K562 (cell line): Measurements from ENCODE around the gene TIMM44.

ENCODE experiments used
- CTCF ChIP-seq, 3 experiments: IDR thresholded peaks in 2 of 3; conservative IDR thresholded peaks in 1 of 3; 2 replicates each; pipeline ENCODE4 v1.5.1; 2011 to 2012; ENCODE audit warnings: low read length in 3 of 3, mild to moderate bottlenecking in 3 of 3, control low read depth in 2 of 3, improper control_type of control experiment in 1 of 3, inconsistent platforms in 1 of 3, low read depth in 1 of 3, mixed read lengths in 1 of 3, moderate library complexity in 1 of 3; ENCODE audit not compliant: insufficient read depth in 2 of 3
- ELK1 ChIP-seq: sonication (generic); formaldehyde crosslinking; IDR thresholded peaks from 2 replicates; pipeline ENCODE4 v1.8.1; 2022; ENCODE audit warnings: missing genetic modification reagents
- EP400 ChIP-seq: fragments of 450-650 bp; IDR thresholded peaks from 2 replicates; pipeline ENCODE4 v1.6.1; 2017; ENCODE audit warnings: antibody characterized with exemption, mild to moderate bottlenecking, moderate library complexity
- EZH2 ChIP-seq: IDR thresholded peaks from 2 replicates; pipeline ENCODE4 v1.6.1; 2012; ENCODE audit warnings: low read depth, mild to moderate bottlenecking, inconsistent platforms, low read length, borderline replicate concordance
- MXI1 ChIP-seq: IDR thresholded peaks from 2 replicates; pipeline ENCODE4 v1.6.1; 2011; ENCODE audit warnings: low read depth, mild to moderate bottlenecking, improper control_type of control experiment, low read length
- MYNN ChIP-seq, 2 experiments: sonication (generic); formaldehyde crosslinking in 1 of 2; IDR thresholded peaks; 2 replicates each; pipeline versions ENCODE4 v1.5.0 to v1.6.1; 2016 to 2020; ENCODE audit warnings: antibody characterized with exemption in 1 of 2, missing genetic modification reagents in 1 of 2
- POLR2AphosphoS2 ChIP-seq: IDR thresholded peaks from 2 replicates; pipeline ENCODE4 v1.6.1; 2012; ENCODE audit warnings: low read length, improper control_type of control experiment
- POLR2H ChIP-seq: IDR thresholded peaks from 2 replicates; pipeline ENCODE4 v1.6.1; 2016; ENCODE audit warnings: missing genetic modification characterization, low read depth, mild to moderate bottlenecking, control low read depth, missing compliant biosample characterization, moderate library complexity
- TF ChIP-seq, protein P1 (sequence below), 3 experiments: fragments of 200-800 bp in 1 of 3; fragments of 250-450 bp in 1 of 3; fragments of 450-650 bp in 1 of 3; sonication (Bioruptor Pico) in 1 of 3; sonication (Bioruptor generic) in 1 of 3; formaldehyde crosslinking in 1 of 3; IDR thresholded peaks; 2 replicates each; pipeline versions ENCODE4 v1.6.1 to v1.8.0; 2016 to 2022; ENCODE audit warnings: mild to moderate bottlenecking in 2 of 3, missing genetic modification characterization in 2 of 3, missing compliant biosample characterization in 1 of 3, moderate library complexity in 1 of 3

DNA sequence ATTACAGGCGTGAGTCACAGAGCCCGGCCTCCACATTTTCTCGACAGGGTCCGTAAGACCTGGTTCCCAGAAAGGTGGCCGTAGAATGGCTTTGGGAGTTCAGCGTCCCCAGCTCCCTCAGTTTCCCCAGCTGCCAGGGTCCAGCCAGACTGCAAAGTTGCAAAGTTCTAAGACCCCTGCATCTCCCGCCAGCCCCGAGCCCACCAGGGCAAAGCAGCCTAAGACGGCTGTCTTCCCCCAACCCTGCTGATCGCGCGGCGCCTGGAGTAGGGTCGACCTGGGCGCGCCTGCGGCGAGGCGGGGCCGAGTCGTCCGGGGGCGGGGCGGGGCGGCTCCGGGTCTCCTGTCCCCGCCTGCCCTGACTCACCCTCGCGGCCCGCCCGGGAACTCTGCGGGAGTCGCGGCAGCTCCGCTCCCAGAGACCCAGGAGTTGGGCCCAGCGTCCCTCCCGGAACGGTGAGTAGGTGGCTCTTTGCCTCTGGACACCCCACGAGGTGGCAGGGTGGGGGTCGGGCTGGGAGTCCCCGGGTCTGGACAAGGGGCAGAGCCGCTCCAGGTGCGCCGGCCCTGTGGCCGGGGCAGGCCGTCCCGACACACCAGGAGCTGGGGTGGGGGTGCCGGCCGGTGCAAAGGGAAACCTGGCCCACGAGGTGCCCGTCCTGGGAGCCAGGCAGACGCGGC, 55.2 kb downstream of the TIMM44 start, which contains the start of gene LRRC8E:
- TF ChIP-seq CTCF (IDR thresholded peaks at IDR 0.05 in 2 of 3, conservative IDR thresholded peaks at IDR 0.05 in 1 of 3; ENCODE audit: insufficient read depth in 2 of 3, low read depth in 1 of 3, low read length in 3 of 3) (0 out of 6 replicates have a peak, but pooled peaks of 1 of the 3 experiments have one; percentile 0), ELK1 (CRISPR knock-in tag) (no peak), EP400 (no peak; the same call in 1 of the 2 replicates), POLR2H (tag) (no peak), EZH2 (no peak), MXI1 (no peak), POLR2AphosphoS2 (no peak), MYNN (IDR thresholded peaks at IDR 0.05) (no peak), MYNN (CRISPR knock-in tag; IDR thresholded peaks at IDR 0.05) (no peak)
- TF ChIP-seq, protein P1, sequence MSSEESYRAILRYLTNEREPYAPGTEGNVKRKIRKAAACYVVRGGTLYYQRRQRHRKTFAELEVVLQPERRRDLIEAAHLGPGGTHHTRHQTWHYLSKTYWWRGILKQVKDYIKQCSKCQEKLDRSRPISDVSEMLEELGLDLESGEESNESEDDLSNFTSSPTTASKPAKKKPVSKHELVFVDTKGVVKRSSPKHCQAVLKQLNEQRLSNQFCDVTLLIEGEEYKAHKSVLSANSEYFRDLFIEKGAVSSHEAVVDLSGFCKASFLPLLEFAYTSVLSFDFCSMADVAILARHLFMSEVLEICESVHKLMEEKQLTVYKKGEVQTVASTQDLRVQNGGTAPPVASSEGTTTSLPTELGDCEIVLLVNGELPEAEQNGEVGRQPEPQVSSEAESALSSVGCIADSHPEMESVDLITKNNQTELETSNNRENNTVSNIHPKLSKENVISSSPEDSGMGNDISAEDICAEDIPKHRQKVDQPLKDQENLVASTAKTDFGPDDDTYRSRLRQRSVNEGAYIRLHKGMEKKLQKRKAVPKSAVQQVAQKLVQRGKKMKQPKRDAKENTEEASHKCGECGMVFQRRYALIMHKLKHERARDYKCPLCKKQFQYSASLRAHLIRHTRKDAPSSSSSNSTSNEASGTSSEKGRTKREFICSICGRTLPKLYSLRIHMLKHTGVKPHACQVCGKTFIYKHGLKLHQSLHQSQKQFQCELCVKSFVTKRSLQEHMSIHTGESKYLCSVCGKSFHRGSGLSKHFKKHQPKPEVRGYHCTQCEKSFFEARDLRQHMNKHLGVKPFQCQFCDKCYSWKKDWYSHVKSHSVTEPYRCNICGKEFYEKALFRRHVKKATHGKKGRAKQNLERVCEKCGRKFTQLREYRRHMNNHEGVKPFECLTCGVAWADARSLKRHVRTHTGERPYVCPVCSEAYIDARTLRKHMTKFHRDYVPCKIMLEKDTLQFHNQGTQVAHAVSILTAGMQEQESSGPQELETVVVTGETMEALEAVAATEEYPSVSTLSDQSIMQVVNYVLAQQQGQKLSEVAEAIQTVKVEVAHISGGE (CRISPR knock-in tag; IDR thresholded peaks at IDR 0.05), result no peak
